GDM1 (cell line): Measurements from ENCODE around the gene MCTP1.
"Not testable (repeated sequence)": the region's sequence is repeated elsewhere in the genome, so short reads cannot be mapped to it uniquely, and the experiment has no call there.

Experiments used
- DNase-seq: peaks from one replicate; lab custom pipeline; 2025; lab: John Stamatoyannopoulos, UW

Gene MCTP1

GRCh38 chr5:95178046-95178651 lies 106.7 kb downstream of the MCTP1 start:
- no peak for DNase-seq

- DNase-seq: no peak
These were observed 107.4 kb downstream of the MCTP1 start for GRCh38 chr5:95177456-95177855.

DNA sequence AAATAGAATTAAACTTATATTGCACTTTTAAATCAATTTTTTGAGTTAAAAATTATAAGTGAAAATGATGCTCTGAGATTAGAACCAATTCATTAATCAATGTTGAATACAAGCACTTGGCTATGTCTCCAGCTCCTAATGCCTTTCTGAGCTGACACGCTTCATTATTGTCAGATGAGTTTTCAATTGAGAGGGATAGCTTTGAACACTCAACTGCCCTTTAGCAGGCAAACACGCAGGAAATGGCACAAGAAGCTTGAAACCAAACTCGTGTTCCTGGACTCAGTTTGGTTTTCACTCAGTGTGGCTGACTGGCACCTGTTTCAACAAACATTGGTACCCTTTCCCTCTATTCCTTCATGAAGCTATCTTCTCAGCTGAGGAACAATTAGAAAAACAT lies 109.8 kb downstream of the MCTP1 start:
- DNase-seq: no peak

GRCh38 chr5:95172659-95173058 lies 112.2 kb downstream of the MCTP1 start:
- DNase-seq: no peak

GRCh38 chr5:95164861-95165260 lies 120.0 kb downstream of the MCTP1 start:
- DNase-seq: no peak

- no peak for DNase-seq
These were observed 121.8 kb downstream of the MCTP1 start for GRCh38 chr5:95163079-95163478.

- peak; percentile 25 for DNase-seq
These were observed 122.5 kb downstream of the MCTP1 start for GRCh38 chr5:95162231-95162992.

DNA sequence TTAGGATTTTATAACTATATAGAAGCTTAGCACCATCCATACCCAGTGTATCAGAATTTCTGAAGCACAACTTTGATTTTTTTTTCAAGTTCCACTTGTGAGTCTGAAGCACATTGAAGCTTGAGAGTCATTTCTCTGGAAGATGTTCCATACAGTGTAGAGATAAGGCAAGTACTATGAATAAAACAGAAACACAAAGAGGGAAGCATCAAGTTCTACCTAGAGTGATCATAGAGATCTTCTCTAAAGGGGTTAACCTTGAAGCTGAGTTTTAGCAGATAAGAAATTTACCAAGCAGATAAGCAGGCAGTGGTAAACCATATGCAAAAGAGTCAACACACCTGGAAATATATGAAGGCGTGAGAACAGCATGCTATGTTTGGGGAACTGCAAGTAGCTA lies 125.3 kb downstream of the MCTP1 start:
- no peak for DNase-seq

- no peak for DNase-seq
These were observed 129.0 kb downstream of the MCTP1 start for GRCh38 chr5:95155888-95156287.

DNA sequence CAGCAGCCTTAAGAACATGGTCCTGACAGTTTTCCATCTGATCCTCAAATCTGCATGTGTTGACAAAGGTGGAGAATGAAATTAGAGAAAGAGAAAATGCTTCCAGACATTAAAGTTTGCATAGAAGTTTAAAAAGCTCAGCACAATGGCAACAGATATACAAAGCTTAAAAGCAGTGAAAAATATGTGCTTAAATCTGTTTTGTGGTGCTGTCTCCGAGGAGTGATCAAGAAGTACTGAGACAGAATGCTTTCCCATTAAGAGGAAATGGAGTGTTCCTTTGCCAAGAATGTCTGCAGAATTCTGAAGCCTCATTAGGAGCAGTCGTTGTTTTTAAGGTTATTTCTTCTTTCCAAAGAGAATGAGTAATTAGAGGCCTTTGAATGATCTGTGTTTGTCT lies 131.4 kb downstream of the MCTP1 start:
- no peak for DNase-seq

DNA sequence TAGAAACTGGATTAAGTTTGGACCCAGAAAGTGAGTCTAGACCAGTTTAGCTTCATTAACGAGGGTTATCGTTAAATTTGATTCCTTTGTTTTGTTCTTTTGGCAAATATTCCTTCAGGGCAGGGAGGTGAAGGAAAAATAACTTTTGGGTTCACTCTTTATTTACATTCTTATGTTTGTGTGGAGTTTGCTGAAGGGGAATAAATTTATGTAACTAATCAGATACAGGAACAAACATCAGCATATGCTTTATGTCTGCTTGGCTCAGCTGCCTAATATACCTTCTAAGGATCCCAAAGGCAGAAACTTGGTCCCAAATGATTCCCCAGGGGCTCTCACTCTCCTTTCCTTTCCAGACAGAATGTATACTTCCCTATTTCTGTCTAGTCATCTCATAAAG lies 132.4 kb downstream of the MCTP1 start:
- no peak for DNase-seq

GRCh38 chr5:95152131-95152530 lies 132.8 kb downstream of the MCTP1 start:
- DNase-seq: no peak

DNA sequence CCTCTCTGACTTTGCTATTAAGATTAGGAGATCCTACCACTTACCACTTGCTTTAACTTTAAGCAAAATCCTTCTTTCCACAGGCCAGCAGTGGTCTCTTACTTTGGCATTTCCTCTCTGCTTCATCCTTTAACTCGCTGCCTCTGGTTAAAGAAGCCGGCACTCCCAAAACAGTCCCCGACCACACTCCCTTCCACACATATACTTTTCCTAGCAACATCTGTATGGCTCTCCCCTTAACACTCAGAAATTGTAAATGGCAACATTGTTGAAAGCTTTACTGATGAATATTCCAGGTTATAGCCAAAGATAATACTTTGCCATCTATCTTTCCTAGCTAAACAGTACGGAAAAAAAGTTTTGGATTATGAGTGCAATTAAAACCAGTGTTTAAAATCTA lies 133.2 kb downstream of the MCTP1 start:
- no peak for DNase-seq

- DNase-seq: no peak
These were observed 135.5 kb downstream of the MCTP1 start for GRCh38 chr5:95149387-95149786.

DNA sequence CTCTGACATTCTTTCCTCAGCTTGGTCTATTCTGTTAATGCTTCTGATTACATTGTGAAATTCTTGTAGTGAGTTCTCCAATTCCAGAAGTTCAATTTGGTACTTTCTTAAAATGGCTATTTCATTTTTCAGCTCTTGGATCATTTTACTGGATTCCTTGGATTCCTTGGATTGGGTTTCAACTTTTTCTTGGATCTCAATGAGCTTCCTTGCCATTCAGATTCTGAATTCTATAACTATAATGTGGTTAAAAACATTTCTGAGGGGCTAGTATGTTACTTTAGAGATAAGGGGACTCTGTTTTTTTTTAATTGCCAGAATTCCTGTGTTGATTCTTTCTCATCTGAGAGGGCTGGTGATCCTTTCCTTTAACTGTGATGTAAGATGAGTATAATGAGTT lies 136.4 kb downstream of the MCTP1 start:
- no peak for DNase-seq

DNA sequence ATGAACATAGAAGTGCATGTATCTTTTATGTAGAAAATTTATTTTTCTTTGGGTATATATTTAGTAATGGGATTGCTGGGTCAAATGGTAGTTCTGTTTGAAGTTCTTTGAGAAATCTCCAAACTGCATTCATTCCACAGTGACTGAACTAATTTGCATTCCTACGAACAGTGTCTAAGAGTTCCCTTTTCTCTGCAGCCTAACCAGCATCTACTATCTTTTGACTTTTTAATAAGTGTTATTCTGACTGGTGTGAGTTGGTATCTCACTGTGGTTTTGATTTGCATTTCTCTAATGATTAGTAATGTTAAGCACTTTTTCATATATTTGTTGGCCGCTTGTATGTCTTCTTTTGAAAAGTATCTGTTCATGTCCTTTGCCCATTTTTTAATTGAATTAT lies 141.0 kb downstream of the MCTP1 start:
- not testable (repeated sequence) for DNase-seq

GRCh38 chr5:95142145-95142544 lies 142.7 kb downstream of the MCTP1 start:
- no peak for DNase-seq

GRCh38 chr5:95141141-95141540 lies 143.8 kb downstream of the MCTP1 start:
- DNase-seq: no peak

DNA sequence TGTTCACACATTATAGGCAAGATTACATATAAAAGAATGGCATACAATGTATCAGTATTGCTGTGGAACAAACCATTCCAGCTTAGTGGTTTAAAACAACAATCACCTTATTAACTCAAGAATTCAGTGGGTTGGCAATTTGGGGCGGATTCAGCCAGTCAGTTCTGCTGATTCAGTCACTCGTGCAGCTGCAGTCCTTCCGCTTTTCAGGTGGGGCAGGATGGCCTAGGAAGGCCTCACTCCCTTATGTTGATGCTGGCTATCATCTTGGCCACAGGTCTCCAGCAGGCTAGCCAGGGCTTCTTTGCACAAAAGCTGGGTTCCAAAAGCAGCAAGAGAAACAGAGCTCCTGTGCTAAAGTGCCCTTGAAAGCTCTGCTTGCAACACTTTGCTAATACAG lies 150.6 kb downstream of the MCTP1 start:
- DNase-seq: no peak

GRCh38 chr5:95132096-95132495 lies 152.8 kb downstream of the MCTP1 start:
- DNase-seq: no peak

DNA sequence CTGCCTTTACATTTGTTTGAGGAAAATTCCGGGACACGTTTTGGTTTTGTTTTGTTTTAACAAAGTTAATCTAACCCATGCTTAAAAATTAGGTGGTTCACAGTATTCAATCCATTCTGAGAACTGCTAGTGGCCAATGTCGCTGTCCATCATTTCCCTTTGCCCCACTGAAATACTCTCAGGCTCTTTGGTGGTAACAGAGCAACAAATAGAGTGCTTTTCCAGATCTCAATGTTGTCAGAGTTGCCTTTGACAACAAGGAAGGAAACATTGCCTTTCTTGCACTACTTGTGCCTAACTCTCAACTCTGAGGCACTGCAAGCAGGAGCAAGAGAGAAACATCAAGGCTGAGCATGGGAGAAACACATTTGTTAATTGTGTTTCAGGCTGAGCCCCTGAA lies 154.0 kb downstream of the MCTP1 start:
- DNase-seq: no peak

GRCh38 chr5:95124731-95125130 lies 160.2 kb downstream of the MCTP1 start:
- DNase-seq: no peak

DNA sequence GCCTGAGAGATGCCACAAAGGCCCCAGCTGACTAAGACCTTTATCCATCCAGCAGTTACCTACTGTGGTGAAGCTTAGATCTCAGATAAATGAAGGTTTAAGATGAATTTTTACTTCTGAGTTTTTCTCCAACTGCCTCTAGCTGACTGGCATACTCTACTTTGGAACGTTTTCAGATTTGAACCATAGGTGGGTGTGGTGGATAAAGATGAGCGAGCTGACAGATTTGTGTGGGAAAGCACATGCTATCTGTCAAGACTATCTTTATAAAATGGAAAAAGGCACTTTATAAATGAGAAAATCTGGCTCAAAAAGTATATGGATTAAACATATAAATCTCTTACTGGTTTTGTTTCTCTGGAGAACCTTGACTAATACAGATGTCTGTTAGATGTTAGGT lies 160.8 kb downstream of the MCTP1 start:
- DNase-seq: no peak

DNA sequence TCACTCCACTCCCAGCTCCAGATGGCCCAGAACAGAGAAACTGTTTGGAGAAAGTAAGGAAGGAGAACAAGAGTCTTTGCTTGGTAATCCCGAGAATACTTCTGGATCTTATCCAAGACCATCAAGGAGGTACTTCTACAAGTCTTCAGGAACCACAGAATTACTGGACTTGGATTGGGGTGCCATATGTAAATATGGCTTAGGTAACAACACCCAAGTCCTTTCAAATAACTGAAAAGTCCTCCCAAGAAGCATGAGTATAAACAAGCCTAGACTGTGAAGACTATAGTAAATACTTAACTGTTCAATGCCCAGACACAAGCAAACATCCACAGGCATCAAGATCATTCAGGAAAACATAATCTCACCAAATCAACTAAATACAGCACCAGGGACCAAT lies 170.0 kb downstream of the MCTP1 start:
- no peak for DNase-seq
